Esophagus squamous epithelium (tissue), 5 donors: ENCODE measurements around the gene TPRG1. TPM values are rescaled to one million over a fixed set of nuclear protein-coding genes. Genes with fewer than 3 reads are reported as not detected.

ENCODE experiments used
- DNase-seq: peaks from one replicate; lab custom pipeline; 2025; lab: John Stamatoyannopoulos, UW
- H3K27ac ChIP-seq, 4 donors: fragments of 200-600 bp; sonication (generic); one replicate each; pipeline ENCODE4 v1.5.1; 2016 to 2019; ENCODE audit warnings: mild to moderate bottlenecking in 1 of 4
- H3K27me3 ChIP-seq, 4 donors: fragments of 200-600 bp; sonication (generic); 1 replicate in 3 of 4; 2 replicates in 1 of 4; pipeline versions ENCODE4 v1.5.1 to v1.6.0; 2017 to 2021; ENCODE audit warnings: antibody characterized with exemption in 1 of 4
- H3K36me3 ChIP-seq, 3 donors: fragments of 200-600 bp; sonication (generic); one replicate each; pipeline ENCODE4 v1.5.1; 2016 to 2019
- H3K4me1 ChIP-seq, 3 donors: fragments of 200-600 bp; sonication (generic); one replicate each; pipeline ENCODE4 v1.5.1; 2017 to 2019
- H3K4me3 ChIP-seq, 4 donors: fragments of 200-600 bp; sonication (generic); 1 replicate in 3 of 4; 2 replicates in 1 of 4; pipeline ENCODE4 v1.5.1; 2016 to 2019; ENCODE audit warnings: mild to moderate bottlenecking in 2 of 4, moderate library complexity in 1 of 4
- H3K9me3 ChIP-seq, 3 donors: fragments of 200-600 bp; sonication (generic); one replicate each; pipeline ENCODE4 v1.5.1; 2016 to 2019
- CTCF ChIP-seq, 6 experiments: fragments of 450-650 bp in 4 of 6; fragments of 200-600 bp in 2 of 6; sonication (generic) in 2 of 6; IDR thresholded peaks; one replicate each; pipeline ENCODE4 v1.5.1; 2016 to 2019; ENCODE audit warnings: antibody characterized with exemption in 6 of 6, mild to moderate bottlenecking in 4 of 6, moderate library complexity in 4 of 6
- POLR2A ChIP-seq, 4 donors: fragments of 450-650 bp; IDR thresholded peaks; one replicate each; pipeline ENCODE4 v1.6.1; 2017; ENCODE audit warnings: antibody characterized with exemption in 4 of 4, mild to moderate bottlenecking in 4 of 4, moderate library complexity in 3 of 4
- WGBS, 2 donors: methylation state at CpG; one replicate each; pipeline ENCODE4 v1.1.5; 2018; 5-methylcytosine and 5-hydroxymethylcytosine counted together
- intact Hi-C: fragments of 100-400 bp; cut with DNase I; formaldehyde crosslinking; loops from one replicate; pipeline ENCODE4 v1.15.0; 2022
- total RNA-seq, 4 donors: library from RNA; depleted of rRNA; stranded (reverse); fragments of >200 nt; gene quantifications; one replicate each; pipeline ENCODE4 v1.1.0, GENCODE V29; 2016
- donor health status: DM: yes; HTN: yes; CAD: no.

TPRG1 gene
- total RNA-seq, 4 donors from 2014 or later: 15.1 to 23.3 (median 22.1) TPM

GRCh38 chr3:189262746-189263145, 91.0 kb downstream of the TPRG1 start:
- intact Hi-C loops: no loop called here
- DNase-seq: no peak
- 59 to 71% methylated on average over 1 to 3 of the region's 3 CpGs for WGBS, 2 donors

GRCh38 chr3:189267981-189268613, 96.3 kb downstream of the TPRG1 start:
- intact Hi-C loops: no loop called here
- H3K36me3 ChIP-seq: no peaks in the 10 kb centered on the region
- TF ChIP-seq POLR2A (IDR thresholded peaks at IDR 0.05): no peak
- TF ChIP-seq CTCF (IDR thresholded peaks at IDR 0.05): peak in 4 of 6 experiments; percentile 20 to 59 (median 44)
- H3K9me3 ChIP-seq: no peaks in the 10 kb centered on the region
- no peak overlapping the region for H3K27ac ChIP-seq
- WGBS, 2 donors: 46 to 57% methylated on average over 5 to 7 of the region's 7 CpGs
- no peak overlapping the region for H3K4me3 ChIP-seq
- H3K27me3 ChIP-seq: no peaks in the 10 kb centered on the region
- peaks cover 0 to 39% (median 0%) of the 10 kb centered on the region in 3 donors for H3K4me1 ChIP-seq
- DNase-seq: no peak

More at GRCh38 chr3:189262746-189263145, 91.0 kb downstream of the TPRG1 start:
- no peaks in the 10 kb centered on the region for H3K27me3 ChIP-seq
- no peaks in the 10 kb centered on the region for H3K36me3 ChIP-seq
- H3K9me3 ChIP-seq: no peaks in the 10 kb centered on the region
- no peak overlapping the region for H3K4me3 ChIP-seq
- H3K4me1 ChIP-seq: no peaks in the 10 kb centered on the region
- TF ChIP-seq POLR2A (IDR thresholded peaks at IDR 0.05): no peak
- no peak for TF ChIP-seq CTCF (IDR thresholded peaks at IDR 0.05)
- no peak overlapping the region for H3K27ac ChIP-seq

GRCh38 chr3:189269365-189269764, 97.6 kb downstream of the TPRG1 start:
- Histone ChIP-seq H3K9me3 (no peaks in the 10 kb centered on the region), H3K4me1 (peaks cover 0 to 39% (median 0%) of the 10 kb centered on the region in 3 donors), H3K27ac (peak overlapping the region in 3 of 4 donors; percentile 3 to 44 (median 11)), H3K36me3 (no peaks in the 10 kb centered on the region), H3K27me3 (no peaks in the 10 kb centered on the region), H3K4me3 (no peak overlapping the region)
- WGBS, 2 donors: 30 to 35% methylated on average over 3 of the region's 3 CpGs
- intact Hi-C loops: no loop called here
- DNase-seq: no peak
- TF ChIP-seq POLR2A (IDR thresholded peaks at IDR 0.05) (no peak), CTCF (IDR thresholded peaks at IDR 0.05) (no peak)

GRCh38 chr3:189270248-189270832, 98.6 kb downstream of the TPRG1 start:
- Histone ChIP-seq H3K4me1 (peaks cover 0 to 39% (median 0%) of the 10 kb centered on the region in 3 donors), H3K27ac (peak overlapping the region in 3 of 4 donors; percentile 11 to 44 (median 21)), H3K27me3 (no peaks in the 10 kb centered on the region), H3K9me3 (no peaks in the 10 kb centered on the region), H3K4me3 (no peak overlapping the region), H3K36me3 (no peaks in the 10 kb centered on the region)
- WGBS, 2 donors: 38 to 62% methylated on average over 5 of the region's 5 CpGs
- TF ChIP-seq CTCF (IDR thresholded peaks at IDR 0.05): peak in 5 of 6 experiments; percentile 39 to 87 (median 76)
- TF ChIP-seq POLR2A (IDR thresholded peaks at IDR 0.05): no peak
- DNase-seq: no peak
- intact Hi-C loops: no loop called here

GRCh38 chr3:189272500-189273119, 100.8 kb downstream of the TPRG1 start:
- Histone ChIP-seq H3K4me1 (peaks cover 0 to 62% (median 3%) of the 10 kb centered on the region in 3 donors), H3K27ac (peak overlapping the region in 3 of 4 donors; percentile 25 to 47 (median 39)), H3K27me3 (no peaks in the 10 kb centered on the region), H3K36me3 (no peaks in the 10 kb centered on the region), H3K9me3 (no peaks in the 10 kb centered on the region), H3K4me3 (no peak overlapping the region)
- intact Hi-C loops: no loop called here
- DNase-seq: no peak
- TF ChIP-seq POLR2A (IDR thresholded peaks at IDR 0.05): no peak
- peak in 5 of 6 experiments; percentile 9 to 62 (median 35) for TF ChIP-seq CTCF (IDR thresholded peaks at IDR 0.05)
- 50 to 52% methylated on average over 4 of the region's 4 CpGs for WGBS, 2 donors
